ENCODE results near the gene GAGE1. TPM values are rescaled to one million over a fixed set of nuclear protein-coding genes. Genes with fewer than 3 reads are reported as not detected.

The GAGE1 gene
- total and polyA plus RNA-seq, 9 of the 15 experiments (the other 6 are each of a cell fraction or from before 2014, with no cell fraction given): 204 to 1,651 (median 472) TPM

DNA sequence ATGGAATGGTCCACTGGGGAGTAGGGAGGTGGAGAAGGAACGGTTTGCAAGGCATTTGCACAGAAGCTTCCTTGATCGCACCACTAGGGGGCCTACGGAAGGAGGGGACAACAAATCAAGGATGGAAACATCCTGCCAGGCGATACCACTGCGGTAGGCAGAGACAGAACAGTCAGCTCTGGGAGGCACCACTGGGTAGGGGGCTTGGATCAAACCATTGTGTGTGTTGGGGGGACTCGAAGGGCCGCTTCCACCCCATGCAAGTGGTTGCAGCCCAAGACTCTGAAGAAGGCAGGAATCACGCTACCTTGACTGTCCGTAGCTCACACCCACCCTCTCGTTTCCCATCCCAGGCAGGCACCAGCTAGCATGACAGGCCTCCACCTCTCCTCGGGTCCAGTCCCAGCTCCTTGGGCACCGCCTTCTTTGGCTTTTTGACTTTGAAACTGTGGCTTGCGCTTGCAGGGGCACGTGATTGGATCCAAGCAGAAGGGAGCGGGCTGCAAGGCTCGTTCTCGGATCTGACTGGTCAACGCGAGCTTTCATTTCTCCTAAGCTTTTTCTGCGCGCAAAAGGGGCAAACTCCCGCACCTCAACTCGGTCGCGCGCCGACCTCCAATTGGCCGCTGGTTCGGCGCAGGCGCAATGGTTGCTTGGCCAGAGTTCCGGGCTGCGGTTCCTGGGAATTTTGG, 28.4 kb downstream of the GAGE1 start (continued):
- TF ChIP-seq TSC22D4 (tag; IDR thresholded peaks at IDR 0.05): no peak
- no peak for TF ChIP-seq ESRRA (IDR thresholded peaks at IDR 0.05; ENCODE audit: borderline replicate concordance, low read depth)
- no peak for TF ChIP-seq SMAD4 (CRISPR knock-in tag; conservative IDR thresholded peaks at IDR 0.05)
- TF ChIP-seq, protein P1, sequence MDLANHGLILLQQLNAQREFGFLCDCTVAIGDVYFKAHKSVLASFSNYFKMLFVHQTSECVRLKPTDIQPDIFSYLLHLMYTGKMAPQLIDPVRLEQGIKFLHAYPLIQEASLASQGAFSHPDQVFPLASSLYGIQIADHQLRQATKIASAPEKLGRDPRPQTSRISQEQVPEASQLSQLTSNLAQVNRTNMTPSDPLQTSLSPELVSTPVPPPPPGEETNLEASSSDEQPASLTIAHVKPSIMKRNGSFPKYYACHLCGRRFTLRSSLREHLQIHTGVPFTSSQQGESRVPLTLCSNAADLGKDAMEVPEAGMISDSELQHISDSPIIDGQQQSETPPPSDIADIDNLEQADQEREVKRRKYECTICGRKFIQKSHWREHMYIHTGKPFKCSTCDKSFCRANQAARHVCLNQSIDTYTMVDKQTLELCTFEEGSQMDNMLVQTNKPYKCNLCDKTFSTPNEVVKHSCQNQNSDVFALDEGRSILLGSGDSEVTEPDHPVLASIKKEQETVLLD (IDR thresholded peaks at IDR 0.05): no peak
- no peak for TF ChIP-seq ZNF384 (IDR thresholded peaks at IDR 0.05; ENCODE audit: low read depth, low read length)
- no peak for TF ChIP-seq ZNF699 (CRISPR knock-in tag; IDR thresholded peaks at IDR 0.05; ENCODE audit: insufficient replicate concordance)
- TF ChIP-seq, protein P2, sequence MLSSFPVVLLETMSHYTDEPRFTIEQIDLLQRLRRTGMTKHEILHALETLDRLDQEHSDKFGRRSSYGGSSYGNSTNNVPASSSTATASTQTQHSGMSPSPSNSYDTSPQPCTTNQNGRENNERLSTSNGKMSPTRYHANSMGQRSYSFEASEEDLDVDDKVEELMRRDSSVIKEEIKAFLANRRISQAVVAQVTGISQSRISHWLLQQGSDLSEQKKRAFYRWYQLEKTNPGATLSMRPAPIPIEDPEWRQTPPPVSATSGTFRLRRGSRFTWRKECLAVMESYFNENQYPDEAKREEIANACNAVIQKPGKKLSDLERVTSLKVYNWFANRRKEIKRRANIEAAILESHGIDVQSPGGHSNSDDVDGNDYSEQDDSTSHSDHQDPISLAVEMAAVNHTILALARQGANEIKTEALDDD (IDR thresholded peaks at IDR 0.05): no peak
- TF ChIP-seq SMC3 (conservative IDR thresholded peaks at IDR 0.05; ENCODE audit: insufficient read depth, low read depth, low read length): 0 out of 2 replicates have a peak, but pooled peaks have one; percentile 23
- TF ChIP-seq, protein P3, sequence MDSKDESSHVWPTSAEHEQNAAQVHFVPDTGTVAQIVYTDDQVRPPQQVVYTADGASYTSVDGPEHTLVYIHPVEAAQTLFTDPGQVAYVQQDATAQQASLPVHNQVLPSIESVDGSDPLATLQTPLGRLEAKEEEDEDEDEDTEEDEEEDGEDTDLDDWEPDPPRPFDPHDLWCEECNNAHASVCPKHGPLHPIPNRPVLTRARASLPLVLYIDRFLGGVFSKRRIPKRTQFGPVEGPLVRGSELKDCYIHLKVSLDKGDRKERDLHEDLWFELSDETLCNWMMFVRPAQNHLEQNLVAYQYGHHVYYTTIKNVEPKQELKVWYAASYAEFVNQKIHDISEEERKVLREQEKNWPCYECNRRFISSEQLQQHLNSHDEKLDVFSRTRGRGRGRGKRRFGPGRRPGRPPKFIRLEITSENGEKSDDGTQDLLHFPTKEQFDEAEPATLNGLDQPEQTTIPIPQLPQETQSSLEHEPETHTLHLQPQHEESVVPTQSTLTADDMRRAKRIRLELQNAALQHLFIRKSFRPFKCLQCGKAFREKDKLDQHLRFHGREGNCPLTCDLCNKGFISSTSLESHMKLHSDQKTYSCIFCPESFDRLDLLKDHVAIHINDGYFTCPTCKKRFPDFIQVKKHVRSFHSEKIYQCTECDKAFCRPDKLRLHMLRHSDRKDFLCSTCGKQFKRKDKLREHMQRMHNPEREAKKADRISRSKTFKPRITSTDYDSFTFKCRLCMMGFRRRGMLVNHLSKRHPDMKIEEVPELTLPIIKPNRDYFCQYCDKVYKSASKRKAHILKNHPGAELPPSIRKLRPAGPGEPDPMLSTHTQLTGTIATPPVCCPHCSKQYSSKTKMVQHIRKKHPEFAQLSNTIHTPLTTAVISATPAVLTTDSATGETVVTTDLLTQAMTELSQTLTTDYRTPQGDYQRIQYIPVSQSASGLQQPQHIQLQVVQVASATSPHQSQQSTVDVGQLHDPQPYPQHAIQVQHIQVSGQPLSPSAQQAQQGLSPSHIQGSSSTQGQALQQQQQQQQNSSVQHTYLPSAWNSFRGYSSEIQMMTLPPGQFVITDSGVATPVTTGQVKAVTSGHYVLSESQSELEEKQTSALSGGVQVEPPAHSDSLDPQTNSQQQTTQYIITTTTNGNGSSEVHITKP (IDR thresholded peaks at IDR 0.05; ENCODE audit: partially characterized antibody): peak; percentile 97
- no peak for TF ChIP-seq ZNF57 (CRISPR knock-in tag; IDR thresholded peaks at IDR 0.05)
- TF ChIP-seq GTF2F1 (IDR thresholded peaks at IDR 0.05; ENCODE audit: low read depth, low read length): no peak
- no peak for TF ChIP-seq ZNF589 (CRISPR knock-in tag; IDR thresholded peaks at IDR 0.05; ENCODE audit: low read depth)
- peak in 1 of 2 experiments; percentile 77; a peak in 2 of 4 replicates for TF ChIP-seq NONO (IDR thresholded peaks at IDR 0.05; ENCODE audit: low read depth in 2 of 2, low read length in 1 of 2)
- no peak for TF ChIP-seq BRCA1 (IDR thresholded peaks at IDR 0.05)
- TF ChIP-seq BRCA1 (CRISPR knock-in tag; IDR thresholded peaks at IDR 0.05): no peak
- no peak for TF ChIP-seq POLR2H (tag; IDR thresholded peaks at IDR 0.05; ENCODE audit: low read depth)
- TF ChIP-seq, protein P4, sequence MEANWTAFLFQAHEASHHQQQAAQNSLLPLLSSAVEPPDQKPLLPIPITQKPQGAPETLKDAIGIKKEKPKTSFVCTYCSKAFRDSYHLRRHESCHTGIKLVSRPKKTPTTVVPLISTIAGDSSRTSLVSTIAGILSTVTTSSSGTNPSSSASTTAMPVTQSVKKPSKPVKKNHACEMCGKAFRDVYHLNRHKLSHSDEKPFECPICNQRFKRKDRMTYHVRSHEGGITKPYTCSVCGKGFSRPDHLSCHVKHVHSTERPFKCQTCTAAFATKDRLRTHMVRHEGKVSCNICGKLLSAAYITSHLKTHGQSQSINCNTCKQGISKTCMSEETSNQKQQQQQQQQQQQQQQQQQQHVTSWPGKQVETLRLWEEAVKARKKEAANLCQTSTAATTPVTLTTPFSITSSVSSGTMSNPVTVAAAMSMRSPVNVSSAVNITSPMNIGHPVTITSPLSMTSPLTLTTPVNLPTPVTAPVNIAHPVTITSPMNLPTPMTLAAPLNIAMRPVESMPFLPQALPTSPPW (CRISPR knock-in tag; IDR thresholded peaks at IDR 0.05): 0 out of 2 replicates have a peak, but pooled peaks have one; percentile 14
- no peak for TF ChIP-seq TAL1 (IDR thresholded peaks at IDR 0.05)

All from K562 (cell line).